ENCODE data around the gene ARHGEF10L. TPM values are rescaled to one million over a fixed set of nuclear protein-coding genes. Genes with fewer than 3 reads are reported as not detected.

Gene ARHGEF10L
- total RNA-seq, 1 experiment from 2014 or later = 11.2 TPM

DNA sequence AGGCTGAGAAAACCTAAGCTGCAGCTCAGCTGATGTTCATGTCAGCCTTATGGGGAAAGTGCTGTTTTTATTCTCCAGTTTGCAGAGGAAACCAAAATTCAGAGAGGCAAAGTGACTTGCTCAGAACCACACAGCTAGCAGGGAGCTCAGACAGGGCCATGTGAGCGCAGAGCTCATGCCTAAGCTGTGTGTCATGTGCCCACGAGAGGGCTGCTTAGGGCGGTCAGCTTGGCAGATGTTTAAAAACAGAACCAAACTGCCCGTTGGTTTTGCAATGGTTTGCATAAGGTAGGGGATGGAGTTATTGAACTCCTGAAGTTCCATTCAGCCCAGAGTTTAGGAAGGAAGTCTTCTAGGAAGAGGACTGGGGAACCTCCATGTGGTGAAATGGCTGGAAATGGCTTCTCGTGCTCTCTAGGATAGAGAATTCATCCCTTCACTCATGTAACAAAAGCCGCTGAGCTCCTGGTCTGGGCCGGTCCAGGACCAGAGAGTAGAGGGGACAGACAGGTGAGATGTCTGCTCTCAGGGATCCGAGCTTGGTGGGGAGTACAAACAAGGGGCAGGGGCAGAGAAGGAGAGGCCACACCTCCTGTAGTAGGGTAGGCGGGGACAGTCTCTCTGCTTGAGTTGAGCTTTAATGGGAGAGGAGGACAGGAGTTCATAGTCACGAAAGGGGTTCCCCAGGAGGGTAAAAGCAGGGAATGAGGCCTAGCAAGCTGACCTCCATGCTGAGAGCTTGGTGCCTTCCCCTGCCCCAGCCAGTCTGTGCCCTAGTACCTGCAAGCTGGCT is 46.9 kb downstream of the ARHGEF10L start:
- no peaks in the 10 kb centered on the region for H3K79me2 ChIP-seq (ENCODE audit: low read length)
- no peaks in the 10 kb centered on the region for H3K9me2 ChIP-seq (replicated peaks; ENCODE audit: low read length)
- peaks cover 9% of the 10 kb centered on the region; the same call in 1 of the 2 replicates for H3K4me1 ChIP-seq (ENCODE audit: insufficient read depth, low read length)

DNA sequence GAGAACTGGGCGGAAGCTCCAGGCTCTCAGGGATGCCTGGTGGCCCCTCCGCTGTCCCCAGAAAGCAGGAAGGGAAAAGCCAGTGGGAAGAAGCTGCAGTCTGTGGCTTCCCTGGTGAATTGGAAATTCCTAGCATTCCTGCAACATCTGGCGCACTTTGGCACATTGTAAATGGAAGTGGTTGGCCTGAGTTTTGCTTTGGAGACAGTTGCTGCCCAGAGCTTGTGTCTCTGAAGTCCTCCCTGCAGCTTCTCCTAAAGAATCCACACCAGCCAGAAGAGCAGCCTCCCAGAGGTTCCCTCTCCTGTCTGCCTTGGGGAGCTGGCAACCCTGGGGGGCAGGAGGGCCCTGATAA is 48.2 kb downstream of the ARHGEF10L start:
- H3K27ac ChIP-seq (ENCODE audit: low read length) = no peak overlapping the region
- peak; percentile 23 for DNase-seq
- no peaks in the 10 kb centered on the region for H4K20me1 ChIP-seq (ENCODE audit: low read length)
- H3K9me2 ChIP-seq (replicated peaks; ENCODE audit: low read length) = no peaks in the 10 kb centered on the region
- no peaks in the 10 kb centered on the region for H3K27me3 ChIP-seq (ENCODE audit: low read length)
- ChIA-PET POLR2A (ENCODE audit: unreplicated experiment) (no interaction called here), CTCF (interaction anchor here (0.5 to 0.6 kb wide), 2 partner anchors 19 to 77 kb away, joined by 3 to 7 read pairs; no protein-coding TSS in a partner anchor)
- H3K4me2 ChIP-seq (ENCODE audit: low read length) = no peak overlapping the region
- H3K79me2 ChIP-seq (ENCODE audit: low read length) = no peaks in the 10 kb centered on the region
- TF ChIP-seq, protein P1, sequence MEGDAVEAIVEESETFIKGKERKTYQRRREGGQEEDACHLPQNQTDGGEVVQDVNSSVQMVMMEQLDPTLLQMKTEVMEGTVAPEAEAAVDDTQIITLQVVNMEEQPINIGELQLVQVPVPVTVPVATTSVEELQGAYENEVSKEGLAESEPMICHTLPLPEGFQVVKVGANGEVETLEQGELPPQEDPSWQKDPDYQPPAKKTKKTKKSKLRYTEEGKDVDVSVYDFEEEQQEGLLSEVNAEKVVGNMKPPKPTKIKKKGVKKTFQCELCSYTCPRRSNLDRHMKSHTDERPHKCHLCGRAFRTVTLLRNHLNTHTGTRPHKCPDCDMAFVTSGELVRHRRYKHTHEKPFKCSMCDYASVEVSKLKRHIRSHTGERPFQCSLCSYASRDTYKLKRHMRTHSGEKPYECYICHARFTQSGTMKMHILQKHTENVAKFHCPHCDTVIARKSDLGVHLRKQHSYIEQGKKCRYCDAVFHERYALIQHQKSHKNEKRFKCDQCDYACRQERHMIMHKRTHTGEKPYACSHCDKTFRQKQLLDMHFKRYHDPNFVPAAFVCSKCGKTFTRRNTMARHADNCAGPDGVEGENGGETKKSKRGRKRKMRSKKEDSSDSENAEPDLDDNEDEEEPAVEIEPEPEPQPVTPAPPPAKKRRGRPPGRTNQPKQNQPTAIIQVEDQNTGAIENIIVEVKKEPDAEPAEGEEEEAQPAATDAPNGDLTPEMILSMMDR (conservative IDR thresholded peaks at IDR 0.05; ENCODE audit: low read depth, low read length) = no peak
- TF ChIP-seq EZH2 (IDR thresholded peaks at IDR 0.05; ENCODE audit: low read length, unreplicated experiment) = no peak
- no peak for TF ChIP-seq EZH2phosphoT487 (IDR thresholded peaks at IDR 0.05; ENCODE audit: borderline replicate concordance, low read length)
- H3K4me1 ChIP-seq (ENCODE audit: insufficient read depth, low read length) = peaks cover 9% of the 10 kb centered on the region; the same call in 1 of the 2 replicates
- no peaks in the 10 kb centered on the region for H3K9me3 ChIP-seq (ENCODE audit: low read length)
- H3K9ac ChIP-seq (ENCODE audit: low read length) = no peak overlapping the region
- H3F3A ChIP-seq (ENCODE audit: low read length, unreplicated experiment) = no peaks in the 10 kb centered on the region
- no TSS peak for BruUV-seq (replicated peaks)
- ATAC-seq = peak; percentile 31; the same call in 1 of the 2 replicates
- H2AFZ ChIP-seq (ENCODE audit: low read length) = no peak overlapping the region
- no peaks in the 10 kb centered on the region for H3K36me3 ChIP-seq (ENCODE audit: low read depth, low read length)
- intact Hi-C loops (cut with micrococcal nuclease) = no loop called here
- H3K4me3 ChIP-seq (ENCODE audit: low read length) = no peak overlapping the region

More for the DNA sequence above, 46.9 kb downstream of the ARHGEF10L start:
- Histone ChIP-seq H3K27me3 (ENCODE audit: low read length) (no peaks in the 10 kb centered on the region), H3F3A (ENCODE audit: low read length, unreplicated experiment) (no peaks in the 10 kb centered on the region), H3K4me3 (ENCODE audit: low read length) (no peak overlapping the region), H3K9ac (ENCODE audit: low read length) (no peak overlapping the region), H3K36me3 (ENCODE audit: low read depth, low read length) (no peaks in the 10 kb centered on the region), H2AFZ (ENCODE audit: low read length) (no peak overlapping the region), H3K4me2 (ENCODE audit: low read length) (no peak overlapping the region), H3K27ac (ENCODE audit: low read length) (no peak overlapping the region), H3K9me3 (ENCODE audit: low read length) (no peaks in the 10 kb centered on the region), H4K20me1 (ENCODE audit: low read length) (no peaks in the 10 kb centered on the region)
- TF ChIP-seq EZH2 (IDR thresholded peaks at IDR 0.05; ENCODE audit: low read length, unreplicated experiment) (no peak), EZH2phosphoT487 (IDR thresholded peaks at IDR 0.05; ENCODE audit: borderline replicate concordance, low read length) (no peak)
- TF ChIP-seq, protein P1 (conservative IDR thresholded peaks at IDR 0.05; ENCODE audit: low read depth, low read length) = no peak
- POLR2A ChIA-PET (ENCODE audit: unreplicated experiment) = no interaction called here
- intact Hi-C loops (cut with micrococcal nuclease) = no loop called here
- peak; percentile 56; the same call in 1 of the 2 replicates for ATAC-seq
- peak; percentile 52 for DNase-seq
- CTCF ChIA-PET = no interaction called here
- BruUV-seq (replicated peaks) = no TSS peak

All from PC-3 (cell line).